ENCODE measurements around the gene ASB1. TPM values are rescaled to one million over a fixed set of nuclear protein-coding genes. Genes with fewer than 3 reads are reported as not detected.

ASB1 gene
- total RNA-seq, 1 experiment from 2014 or later = 46.0 TPM

DNA sequence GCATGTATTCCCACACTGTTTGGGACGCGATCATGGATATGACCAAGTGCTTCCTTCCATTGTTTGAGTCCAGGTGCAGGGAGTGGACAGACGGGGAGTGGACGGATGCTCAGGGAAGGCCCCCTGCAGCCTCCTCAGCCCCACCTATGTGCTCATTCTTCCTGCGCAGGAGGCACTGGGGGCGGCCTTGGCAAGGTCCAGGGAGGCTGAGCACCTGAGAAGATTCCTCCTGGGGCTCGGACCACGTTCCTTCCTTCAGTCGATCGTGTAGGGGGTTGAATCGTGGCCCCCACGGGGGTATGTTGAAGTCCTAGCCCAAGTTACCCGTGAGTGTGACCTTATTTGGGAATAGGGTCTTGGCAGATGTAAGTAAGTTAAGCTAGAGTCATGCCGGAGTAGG, 60.4 kb downstream of the ASB1 start:
- Histone ChIP-seq H3K23ac (ENCODE audit: insufficient read length, low read depth, low read length) (no peak overlapping the region), H2BK15ac (ENCODE audit: low read depth, low read length) (no peak overlapping the region), H3K9ac (ENCODE audit: extremely low read depth, insufficient read length, low read length) (no peak overlapping the region), H3K4me2 (ENCODE audit: insufficient read depth, insufficient read length, low read length) (no peak overlapping the region), H3K79me2 (ENCODE audit: insufficient read depth, low read length) (no peaks in the 10 kb centered on the region), H4K20me1 (ENCODE audit: control insufficient read depth, insufficient read depth, insufficient read length) (no peaks in the 10 kb centered on the region), H4K5ac (ENCODE audit: insufficient read length, low read depth, low read length) (no peak overlapping the region), H2AK5ac (ENCODE audit: insufficient read length, low read length) (no peak overlapping the region), H2BK12ac (ENCODE audit: insufficient read length, low read depth, low read length) (no peak overlapping the region), H3T11ph (ENCODE audit: low read length) (no peak overlapping the region), H3K14ac (ENCODE audit: insufficient read depth, low read length) (no peak overlapping the region), H4K8ac (replicated peaks; ENCODE audit: insufficient read length, low read depth, low read length) (no peak overlapping the region), H3K23me2 (ENCODE audit: insufficient read length, low read depth, low read length, poor library complexity, severe bottlenecking) (no peaks in the 10 kb centered on the region), H3K18ac (ENCODE audit: insufficient read length, low read depth, low read length) (no peak overlapping the region), H3K27me3 (ENCODE audit: insufficient read depth, low read length) (no peaks in the 10 kb centered on the region), H3K27ac (ENCODE audit: insufficient read length, low read depth, low read length) (no peak overlapping the region), H3K4ac (ENCODE audit: low read depth, low read length) (no peak overlapping the region), H2BK20ac (ENCODE audit: low read depth, low read length, poor library complexity, severe bottlenecking) (no peak overlapping the region), H2BK5ac (ENCODE audit: insufficient read length, low read length) (no peak overlapping the region), H2AFZ (ENCODE audit: low read length) (no peak overlapping the region), H3K56ac (ENCODE audit: insufficient read length, low read depth, low read length) (no peak overlapping the region), H3K79me1 (ENCODE audit: insufficient read depth, low read depth, low read length, poor library complexity, severe bottlenecking) (no peaks in the 10 kb centered on the region), H3K4me1 (ENCODE audit: insufficient read depth, low read length) (no peaks in the 10 kb centered on the region), H4K91ac (ENCODE audit: insufficient read length, low read depth, low read length) (no peak overlapping the region), H3K9me3 (ENCODE audit: control insufficient read depth, low read depth, low read length) (peaks cover 11% of the 10 kb centered on the region), H2BK120ac (ENCODE audit: low read depth, low read length, poor library complexity, severe bottlenecking) (no peak overlapping the region)
- no peaks in the 10 kb centered on the region for H3K36me3 Mint-ChIP-seq (ENCODE audit: insufficient read depth in 1 of 3, low read depth in 3 of 3)
- no peak overlapping the region for H3K27ac Mint-ChIP-seq
- peaks cover 4% of the 10 kb centered on the region; the same call in 1 of the 2 replicates for H3K27me3 Mint-ChIP-seq (ENCODE audit: low read depth)
- no CpG with 5 or more reads among the region's 14 CpGs for WGBS (ENCODE audit: extremely low coverage, insufficient read length, low lambda C conversion rate)
- H3K4me3 Mint-ChIP-seq = no peak overlapping the region
- peaks cover 2 to 7% of the 10 kb centered on the region in 2 experiments for H3K4me1 Mint-ChIP-seq
- no peak for DNase-seq
- no peak for TF ChIP-seq CTCF (conservative IDR thresholded peaks at IDR 0.05)
- no peaks in the 10 kb centered on the region for H3K9me3 Mint-ChIP-seq
